ENCODE data around the gene TMEM244.
"Not testable (repeated sequence)": the region's sequence is repeated elsewhere in the genome, so short reads cannot be mapped to it uniquely, and the experiment has no call there.

Gene TMEM244, protein sequence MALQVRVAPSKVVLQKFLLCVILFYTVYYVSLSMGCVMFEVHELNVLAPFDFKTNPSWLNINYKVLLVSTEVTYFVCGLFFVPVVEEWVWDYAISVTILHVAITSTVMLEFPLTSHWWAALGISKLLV

DNA sequence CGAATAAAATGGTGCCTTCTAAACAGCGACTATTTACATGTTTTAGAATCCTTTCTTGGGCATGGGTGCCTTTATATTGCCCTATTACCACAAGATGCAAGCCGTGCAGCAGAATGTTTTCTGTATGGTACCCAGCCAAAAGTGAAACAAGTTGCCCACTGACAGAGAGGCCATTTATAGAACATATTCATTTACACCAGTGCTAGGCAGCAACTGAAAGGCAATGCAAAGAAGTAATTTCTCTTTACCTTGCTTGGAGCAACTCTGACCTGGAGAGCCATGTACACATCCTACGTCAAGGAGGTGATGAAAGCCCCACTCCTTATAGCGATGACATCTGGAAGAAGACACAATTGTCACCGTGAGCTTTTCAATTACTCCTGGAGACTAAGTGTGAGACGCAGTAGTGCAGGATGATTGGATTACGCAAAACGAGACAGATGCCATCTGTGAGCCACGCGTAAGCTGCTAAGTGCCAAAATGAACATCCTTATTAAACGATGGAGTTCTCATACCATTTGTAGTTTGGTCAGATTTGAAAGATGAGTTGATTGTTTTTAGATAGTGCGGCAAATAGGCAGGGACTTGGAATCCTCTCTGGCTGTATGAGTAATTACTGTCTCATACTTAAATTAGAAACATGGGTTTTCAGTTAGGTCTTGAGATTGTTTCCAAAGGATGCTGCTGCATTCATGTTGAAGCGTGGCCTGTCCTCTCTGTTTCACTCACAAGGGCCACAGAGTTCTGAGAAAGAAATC is at the start of gene TMEM244:
TSS of gene TMEM244 (minus strand) at position 408 of the 758 bp plus-strand sequence. CDS start at position 281, 127 bp downstream.
- DNase-seq (ENCODE audit: low read depth in 2 of 2), result no peak

DNA sequence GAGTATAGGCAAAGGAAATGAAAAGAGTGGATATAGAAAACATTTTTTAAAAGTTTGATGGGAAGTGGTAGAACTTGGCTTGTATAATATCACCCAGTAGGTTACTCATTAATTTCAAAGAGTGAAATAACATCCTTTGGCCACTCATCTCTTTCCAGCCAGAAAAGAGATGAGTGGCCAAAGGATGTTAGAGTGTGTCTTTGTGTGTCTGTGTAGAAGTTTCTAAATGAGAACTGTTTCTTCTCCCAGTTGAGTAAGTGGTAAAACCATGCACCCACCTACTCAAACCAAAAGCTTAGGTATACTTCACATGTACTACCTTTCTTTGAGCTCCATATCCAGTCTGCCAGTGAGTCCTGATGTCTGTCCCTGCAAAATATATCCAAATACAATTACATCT is 47.7 kb upstream of the TMEM244 start:
- no peak for DNase-seq (ENCODE audit: low read depth in 2 of 2)

DNA sequence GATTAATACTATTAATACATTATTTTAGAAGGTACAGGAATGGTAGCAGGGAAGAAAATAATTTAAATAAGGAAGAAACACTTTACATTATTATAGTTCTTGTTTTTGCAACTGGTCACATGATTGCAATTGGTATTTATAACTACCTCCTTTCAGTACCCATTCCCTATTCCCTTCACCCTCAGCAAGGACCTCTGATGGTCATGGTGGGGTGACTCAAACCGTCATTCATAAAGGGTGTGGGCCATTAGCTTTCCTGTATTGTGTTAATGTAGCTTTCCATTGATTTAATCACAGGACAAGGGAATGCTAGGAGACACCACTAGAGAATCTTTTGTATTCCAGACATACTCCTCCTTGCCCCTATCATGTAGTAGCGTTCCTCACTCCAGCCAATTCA is 47.2 kb upstream of the TMEM244 start:
- no peak for DNase-seq (ENCODE audit: low read depth in 2 of 2)

DNA sequence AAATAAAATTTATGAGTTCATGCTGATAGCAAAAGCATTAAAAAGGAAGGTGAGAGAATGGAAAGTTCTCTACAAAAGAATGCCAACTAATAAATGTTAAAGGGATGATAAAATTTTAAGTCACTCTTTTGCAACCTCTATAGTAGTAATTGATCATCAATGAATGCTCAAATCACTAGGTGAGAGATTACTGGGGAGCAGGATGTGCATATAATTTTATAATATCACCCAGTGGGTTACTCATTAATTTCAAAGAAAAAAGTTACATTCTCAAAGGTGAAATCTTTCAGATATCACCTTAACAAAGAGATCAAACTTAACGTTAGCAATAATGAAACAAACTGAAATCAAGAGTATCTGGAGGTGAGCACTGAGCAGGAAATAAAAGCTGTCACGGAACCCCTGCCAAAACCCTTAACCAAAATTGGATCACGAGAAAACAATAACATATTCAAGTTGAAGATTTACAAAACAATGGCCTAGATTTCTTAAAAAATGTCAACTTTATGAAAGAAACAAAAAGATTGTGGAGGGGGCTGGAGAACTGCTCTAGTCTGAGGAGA is 45.5 kb upstream of the TMEM244 start:
- DNase-seq (ENCODE audit: low read depth in 2 of 2), result no peak

DNA sequence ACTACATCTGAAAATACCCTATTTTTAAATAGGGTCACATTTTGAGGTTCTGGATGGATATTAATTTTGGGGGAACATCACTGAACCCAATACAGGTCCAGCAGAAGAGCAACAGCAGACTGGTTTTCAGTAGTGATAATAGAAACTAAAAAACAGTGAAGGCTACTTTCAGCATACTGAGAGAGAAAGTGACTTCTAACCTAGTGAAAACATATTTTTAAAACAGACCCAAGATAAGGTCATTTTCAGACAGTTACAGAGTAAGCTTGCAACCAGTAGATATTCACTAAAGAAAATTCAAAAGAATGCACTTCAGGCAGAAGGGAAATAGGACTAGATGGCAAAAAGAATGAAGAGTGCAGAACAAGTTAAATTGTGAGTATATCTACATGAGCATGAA is 42.0 kb upstream of the TMEM244 start:
- DNase-seq (ENCODE audit: low read depth in 2 of 2), result no peak

DNA sequence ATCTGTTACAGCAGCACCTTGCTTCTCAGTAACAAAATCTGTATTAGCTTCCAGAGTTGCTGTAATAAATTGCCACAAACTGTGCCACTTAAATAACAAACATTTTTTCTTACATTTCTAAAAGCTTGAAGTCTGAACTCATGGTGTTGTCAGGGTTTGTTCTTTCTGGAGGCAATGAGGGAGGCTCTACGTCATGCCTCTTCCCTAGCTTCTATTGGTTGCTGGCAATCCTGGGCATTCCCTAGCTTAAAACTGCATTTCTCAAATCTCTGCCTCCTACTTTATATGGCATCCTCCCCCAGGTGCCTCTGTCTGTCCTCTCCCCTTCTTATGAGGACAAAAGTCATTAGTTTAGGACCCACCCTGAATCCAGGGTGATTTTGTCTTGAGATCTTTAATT is 41.6 kb upstream of the TMEM244 start:
- no peak for DNase-seq (ENCODE audit: low read depth in 2 of 2)

DNA sequence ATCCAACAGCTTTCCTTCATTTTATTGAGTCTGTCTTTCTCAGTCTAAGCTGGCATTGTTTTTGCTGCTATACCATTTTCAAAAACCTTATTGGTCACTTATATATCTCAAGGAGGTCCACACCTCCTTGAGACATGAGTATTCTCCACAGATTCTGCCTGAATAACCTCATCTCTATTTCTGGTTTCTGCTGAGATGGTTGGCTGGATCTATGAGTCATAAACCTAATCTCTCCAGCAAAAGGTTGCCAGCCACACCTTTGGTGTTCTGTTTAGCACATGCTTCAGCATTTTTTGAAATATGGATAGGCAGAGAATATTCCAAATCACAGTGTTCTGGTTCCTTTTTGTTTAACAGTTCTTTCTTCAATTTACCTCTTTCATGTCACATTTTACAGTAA is 40.8 kb upstream of the TMEM244 start:
- DNase-seq (ENCODE audit: low read depth in 2 of 2), result no peak

DNA sequence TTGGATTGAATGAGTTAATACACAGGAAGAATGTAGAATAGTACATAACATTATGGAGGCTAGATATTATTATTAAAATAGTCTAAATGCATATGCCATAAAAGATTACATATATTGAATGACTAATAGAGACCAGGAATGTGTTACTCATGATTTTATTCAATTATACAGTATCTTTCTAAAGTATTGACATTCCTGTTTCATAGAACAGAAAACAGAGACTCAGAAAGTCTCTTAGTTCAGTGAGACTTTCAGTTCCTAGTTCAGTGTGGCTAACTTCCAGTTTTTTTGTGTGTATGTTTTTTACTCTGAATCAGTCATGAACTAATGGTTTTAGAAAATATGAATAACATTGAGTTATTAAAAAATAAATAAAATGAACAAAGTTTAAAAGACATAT is 34.6 kb upstream of the TMEM244 start:
- no peak for DNase-seq (ENCODE audit: low read depth in 2 of 2)

DNA sequence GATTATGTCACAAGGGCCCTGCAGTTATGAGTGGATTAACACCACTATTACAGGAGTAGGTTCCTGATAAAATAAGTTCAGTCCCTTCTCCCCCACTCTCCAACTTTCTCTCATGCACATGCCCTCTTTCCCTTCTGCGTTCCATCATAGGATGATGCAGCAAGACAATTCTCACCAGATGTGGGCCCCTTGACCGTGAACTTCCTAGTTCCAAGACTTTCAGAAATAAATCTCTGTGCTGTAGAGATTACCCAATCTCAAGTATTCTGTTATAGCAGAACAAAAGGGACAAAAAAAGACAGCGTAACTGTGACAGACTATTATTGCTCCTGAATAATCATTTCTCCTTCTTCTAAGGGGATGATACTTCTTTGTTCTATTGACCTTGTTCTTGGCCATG is 33.8 kb upstream of the TMEM244 start:
- no peak for DNase-seq (ENCODE audit: low read depth in 2 of 2)

DNA sequence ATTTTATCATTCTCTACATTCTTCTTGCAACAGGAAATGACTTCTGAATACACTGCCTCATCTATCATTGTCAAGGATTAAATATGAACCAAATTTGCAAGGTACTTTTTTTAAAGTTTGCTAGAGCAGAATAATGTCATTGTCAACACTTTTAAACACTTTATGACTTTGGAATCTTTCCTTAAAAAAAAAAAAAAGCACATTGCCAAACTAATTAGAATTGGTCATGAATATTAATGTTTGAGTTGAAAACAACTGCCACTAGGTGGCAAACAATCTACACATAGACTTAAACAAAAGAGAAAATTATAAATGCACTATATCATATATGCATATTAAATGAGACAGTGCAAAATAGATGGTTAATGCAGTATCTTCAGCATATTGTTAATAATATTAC is 32.5 kb upstream of the TMEM244 start:
- no peak for DNase-seq (ENCODE audit: low read depth in 2 of 2)

DNA sequence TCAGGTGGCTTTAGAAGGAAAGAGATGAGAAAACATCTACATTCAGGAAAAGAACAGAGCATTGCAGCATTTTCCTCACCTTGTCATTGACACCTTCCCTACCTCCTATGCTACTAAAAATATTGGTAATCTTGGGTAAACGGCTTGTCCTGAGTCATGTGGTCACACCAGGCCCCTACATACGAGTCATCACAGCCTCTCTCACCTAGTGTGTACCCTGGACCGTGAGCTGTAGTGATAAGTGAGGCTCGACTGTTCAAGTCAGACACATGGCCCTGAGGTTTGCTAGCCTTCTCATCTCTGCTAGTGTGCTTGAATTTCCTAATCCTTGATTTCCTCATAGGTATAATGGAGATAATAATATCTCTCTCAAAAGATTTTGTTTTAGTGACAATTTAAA is 29.6 kb upstream of the TMEM244 start:
- DNase-seq (ENCODE audit: low read depth in 2 of 2), result no peak

DNA sequence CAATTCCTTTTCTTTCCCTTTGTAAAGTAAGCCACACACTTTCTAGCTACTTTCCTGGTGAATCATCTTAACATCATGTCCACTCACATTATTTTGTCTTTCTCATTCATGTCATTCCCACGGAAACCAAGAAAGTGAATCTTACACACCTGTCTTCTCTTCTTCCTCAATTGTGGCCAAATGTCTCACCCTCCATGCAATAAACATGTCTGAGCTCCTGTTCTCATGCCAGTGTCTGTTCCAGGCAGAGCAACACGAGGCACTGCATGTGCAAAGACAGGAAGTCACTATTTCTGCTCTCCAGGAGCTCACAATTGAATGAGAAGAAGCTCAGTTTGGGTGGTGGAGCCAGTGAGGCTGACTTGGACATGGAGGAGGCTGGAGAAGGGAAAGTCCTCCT is 29.0 kb upstream of the TMEM244 start:
- DNase-seq (ENCODE audit: low read depth in 2 of 2), result no peak

DNA sequence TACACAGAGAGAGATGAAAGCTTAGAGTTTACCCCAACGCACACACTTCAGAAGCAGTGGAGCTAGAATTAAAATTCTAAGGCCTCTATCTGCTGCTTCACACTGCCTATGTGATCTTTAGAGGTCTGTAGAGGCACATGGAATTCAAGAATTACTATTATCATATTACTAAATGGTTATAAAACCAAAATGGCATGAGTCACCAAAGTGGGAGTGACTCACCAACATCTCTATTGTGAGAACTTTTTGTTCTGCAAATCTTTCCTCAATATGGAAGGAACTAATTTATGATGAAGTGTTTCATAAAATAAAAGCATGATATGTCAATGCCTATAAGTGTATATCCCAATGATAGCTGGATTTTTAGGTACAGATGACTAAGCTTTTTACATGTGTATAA is 28.5 kb upstream of the TMEM244 start:
- DNase-seq (ENCODE audit: low read depth in 2 of 2), result no peak

DNA sequence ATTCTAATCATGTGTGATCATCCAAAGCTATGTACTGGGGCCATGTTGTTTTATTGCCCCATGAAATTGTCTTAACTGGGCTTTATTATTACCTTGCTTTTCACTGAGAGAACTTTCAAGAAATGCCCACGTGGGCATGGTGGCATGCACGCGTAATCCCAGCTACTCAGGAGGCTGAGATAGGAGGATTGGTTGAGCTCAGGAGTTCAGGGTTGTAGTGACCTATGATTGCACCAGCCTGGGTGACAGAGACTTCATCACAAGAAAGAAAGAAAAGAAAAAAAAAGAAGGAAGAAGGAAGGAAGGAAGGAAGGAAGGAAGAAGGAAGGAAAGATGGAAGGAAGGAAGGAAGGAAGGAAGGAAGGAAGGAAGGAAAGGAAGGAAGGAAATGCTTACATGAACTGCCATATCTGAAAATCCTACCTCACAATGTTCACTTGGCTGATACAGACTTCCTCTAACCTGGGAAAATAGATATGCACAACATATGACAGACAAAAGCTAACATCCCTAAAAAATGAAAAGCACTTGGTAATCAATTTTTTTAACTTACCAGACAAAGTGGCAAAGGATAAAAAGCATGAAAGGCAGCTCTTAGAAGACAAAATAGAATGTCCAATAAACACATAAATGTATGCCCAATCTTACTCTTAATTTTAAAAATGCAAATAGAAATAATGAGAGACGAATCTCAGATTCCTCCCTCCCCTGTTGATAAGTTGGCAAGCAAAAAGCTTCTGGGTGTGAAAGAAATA is 25.5 kb upstream of the TMEM244 start:
- no peak for DNase-seq (ENCODE audit: low read depth in 2 of 2)

DNA sequence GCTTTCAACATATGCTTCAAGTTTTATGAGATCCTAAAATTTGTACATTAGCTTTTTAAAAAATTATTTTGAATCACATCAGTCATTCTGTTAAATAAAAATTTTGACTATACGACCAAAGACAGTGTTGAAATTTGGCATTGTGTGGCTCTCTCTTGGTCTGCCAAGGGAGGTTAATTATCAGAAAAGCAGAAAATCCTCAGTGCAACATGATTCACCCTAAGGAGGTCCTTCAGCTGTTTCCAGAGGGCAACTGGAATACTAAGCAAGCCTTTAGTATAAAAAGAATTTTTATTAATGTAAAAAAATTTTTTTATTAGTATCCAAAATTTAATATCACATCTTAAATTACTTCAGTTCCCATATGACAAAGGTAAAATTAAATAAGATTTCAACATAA is 23.1 kb upstream of the TMEM244 start:
- no peak for DNase-seq (ENCODE audit: low read depth in 2 of 2)

DNA sequence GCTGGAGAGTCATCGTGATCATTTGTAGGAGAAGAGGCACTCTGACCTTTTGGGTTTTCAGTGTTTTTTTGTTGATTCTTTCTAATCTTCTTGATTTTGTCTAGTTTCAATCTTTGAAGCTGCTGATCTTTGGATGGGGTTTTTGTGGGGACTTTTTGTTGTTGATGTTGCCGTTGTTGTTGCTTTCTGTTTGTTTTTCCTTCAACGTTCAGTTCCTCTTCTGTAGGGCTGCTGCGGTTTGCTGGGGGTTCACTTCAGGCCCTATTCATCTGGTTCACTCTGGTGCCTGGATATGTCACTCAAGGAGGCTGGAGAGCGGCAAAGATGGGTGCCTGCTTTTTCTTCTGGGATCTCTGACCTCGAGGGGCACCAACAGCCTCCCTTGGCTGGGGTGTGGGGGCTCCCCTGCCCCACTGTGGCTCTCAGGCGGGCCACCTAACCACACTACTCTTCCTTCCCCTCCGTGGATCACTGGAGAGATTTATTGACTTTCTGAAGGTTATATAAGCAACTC is 21.5 kb upstream of the TMEM244 start:
- DNase-seq (ENCODE audit: low read depth in 2 of 2), result no peak

DNA sequence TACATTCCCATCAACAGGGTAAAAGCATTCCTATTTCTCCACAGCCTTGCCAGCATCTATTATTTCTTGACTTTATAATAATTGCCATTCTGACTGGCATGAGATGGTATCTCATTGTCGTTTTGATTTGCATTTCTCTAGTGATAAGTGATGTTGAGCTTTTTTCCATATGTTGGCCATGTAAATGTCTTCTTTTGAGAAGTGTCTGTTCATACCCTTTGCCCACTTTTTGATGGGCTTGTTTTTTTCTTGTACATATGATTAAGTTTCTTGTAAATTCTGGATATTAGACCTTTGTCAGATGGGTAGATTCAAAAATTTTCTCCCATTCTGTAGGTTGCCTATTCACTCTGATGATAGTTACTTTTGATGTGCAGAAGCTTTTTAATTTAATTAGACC is 16.8 kb upstream of the TMEM244 start:
- DNase-seq (ENCODE audit: low read depth in 2 of 2), result not testable (repeated sequence)

DNA sequence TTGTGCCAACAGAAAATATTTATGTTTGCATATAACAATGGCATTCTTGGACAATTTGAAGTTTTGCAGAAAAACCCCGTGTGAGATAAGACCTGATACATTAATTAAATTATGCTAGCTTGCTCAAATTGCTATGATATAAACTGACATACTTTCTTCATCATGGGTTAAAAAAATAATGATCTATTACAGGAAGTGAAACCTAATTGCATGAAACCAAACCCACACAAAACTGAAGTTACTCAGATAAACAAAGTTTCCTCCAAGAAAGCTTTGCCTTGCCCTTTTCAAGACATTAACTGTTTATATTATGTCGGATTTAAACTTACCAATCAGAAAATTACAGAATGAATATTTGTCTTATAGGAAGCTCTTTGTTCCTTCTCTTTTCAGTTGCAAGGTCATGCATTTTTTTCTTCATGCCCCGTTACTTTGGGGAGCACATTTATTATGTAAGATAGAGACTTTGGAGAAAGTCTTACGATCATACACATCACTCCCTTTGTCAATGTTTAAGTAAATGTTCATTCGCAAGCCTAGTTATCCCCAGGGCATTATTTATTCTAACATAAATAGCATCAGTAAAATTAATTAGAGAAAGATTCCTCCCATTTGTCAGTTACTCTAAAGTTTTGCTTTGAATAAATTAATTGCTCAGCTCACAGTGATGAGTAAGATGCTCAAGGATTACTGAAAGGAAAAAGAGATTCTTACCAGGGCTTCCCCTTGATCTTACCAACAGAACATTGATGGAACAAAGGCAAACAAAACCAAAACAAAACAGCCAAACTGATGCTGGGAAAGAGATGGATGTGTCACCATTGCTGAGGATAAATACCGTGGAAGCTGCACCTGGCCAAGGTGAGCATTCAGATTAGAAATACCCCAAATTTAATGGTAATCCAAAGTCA is 14.8 kb upstream of the TMEM244 start:
- no peak for DNase-seq (ENCODE audit: low read depth in 2 of 2)

DNA sequence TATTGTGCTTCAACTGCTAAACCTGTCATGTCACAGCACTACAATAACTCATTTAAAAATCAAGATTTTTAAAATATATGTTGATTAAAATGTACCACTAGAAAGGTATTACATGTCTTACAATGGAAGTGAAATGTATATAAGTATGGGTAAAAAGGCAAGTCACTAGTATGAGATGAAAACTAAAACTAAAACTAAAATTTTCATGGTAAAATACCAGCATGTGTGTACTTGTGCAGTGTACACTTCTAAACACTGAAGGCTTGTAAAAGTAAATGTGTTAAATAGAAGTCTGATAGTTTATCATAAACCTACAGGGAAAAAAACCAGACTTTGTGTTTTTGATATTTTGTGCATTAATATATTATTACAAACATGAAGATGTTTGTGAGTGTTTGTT is 13.7 kb upstream of the TMEM244 start:
- no peak for DNase-seq (ENCODE audit: low read depth in 2 of 2)

DNA sequence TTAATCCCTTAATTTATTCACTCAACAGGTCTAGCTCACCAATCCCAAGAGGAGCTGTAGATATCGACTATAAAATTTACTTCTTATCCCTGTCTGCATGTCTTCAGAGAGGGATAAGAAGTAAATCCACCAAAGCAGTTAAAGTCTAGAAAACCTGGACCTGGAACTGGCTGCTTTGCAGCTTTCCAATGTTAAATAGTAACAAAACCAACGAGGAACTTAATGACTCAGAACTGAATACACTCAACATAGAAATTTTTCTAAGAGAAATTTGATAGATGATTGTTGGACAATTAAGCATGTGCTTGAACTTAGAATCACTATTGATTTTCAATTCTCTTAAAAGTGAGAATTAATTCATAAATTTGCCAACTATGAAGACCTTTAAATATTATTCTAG is 11.5 kb upstream of the TMEM244 start:
- DNase-seq (ENCODE audit: low read depth in 2 of 2), result no peak

DNA sequence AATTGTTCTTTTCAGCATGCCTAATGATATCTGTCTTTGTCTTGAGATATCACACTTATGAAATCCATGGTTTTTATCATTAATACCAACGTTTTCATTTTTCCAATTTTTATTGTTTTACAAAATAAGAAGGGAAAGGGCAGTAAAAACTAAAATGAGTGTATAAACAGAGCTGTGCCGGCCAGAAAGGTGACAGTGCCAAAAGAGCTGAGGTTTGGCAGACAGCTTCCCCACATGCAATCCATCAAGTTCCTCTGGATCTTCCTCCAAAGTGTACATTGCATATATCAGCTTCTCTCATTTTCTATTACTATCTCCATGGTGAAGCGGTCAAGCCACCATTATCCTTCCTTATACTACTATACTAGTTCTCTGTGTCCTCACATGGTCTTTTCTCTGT is 10.1 kb upstream of the TMEM244 start:
- DNase-seq (ENCODE audit: low read depth in 2 of 2), result no peak

DNA sequence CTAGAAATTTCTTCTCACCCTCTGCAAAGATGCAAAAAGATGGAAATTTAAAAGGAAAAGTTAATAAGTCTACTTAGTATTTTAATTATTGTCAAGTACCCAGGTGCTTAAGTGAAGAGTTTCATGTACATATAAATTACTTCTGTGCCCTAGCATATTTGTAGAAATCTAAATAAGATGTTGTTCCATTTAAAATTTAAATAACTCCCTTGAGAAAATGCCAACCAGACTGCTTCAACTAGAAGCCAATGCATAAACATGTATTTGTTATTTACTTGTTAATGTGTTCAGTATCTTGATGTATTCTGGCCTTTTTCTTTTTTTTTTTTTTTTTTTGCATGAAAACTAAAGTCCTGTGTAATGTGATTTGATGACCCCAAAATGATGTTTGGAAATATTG is 6.3 kb upstream of the TMEM244 start:
- no peak for DNase-seq (ENCODE audit: low read depth in 2 of 2)

Measured in activated CD8-positive, alpha-beta memory T cell treated with anti-CD3 and anti-CD28 coated beads for 4 hours (primary cell).